ENCODE measurements around the gene LMX1A.
A peak's percentile ranks its signal among the peaks of the same experiment; 100 is the strongest.

Gene LMX1A

DNA sequence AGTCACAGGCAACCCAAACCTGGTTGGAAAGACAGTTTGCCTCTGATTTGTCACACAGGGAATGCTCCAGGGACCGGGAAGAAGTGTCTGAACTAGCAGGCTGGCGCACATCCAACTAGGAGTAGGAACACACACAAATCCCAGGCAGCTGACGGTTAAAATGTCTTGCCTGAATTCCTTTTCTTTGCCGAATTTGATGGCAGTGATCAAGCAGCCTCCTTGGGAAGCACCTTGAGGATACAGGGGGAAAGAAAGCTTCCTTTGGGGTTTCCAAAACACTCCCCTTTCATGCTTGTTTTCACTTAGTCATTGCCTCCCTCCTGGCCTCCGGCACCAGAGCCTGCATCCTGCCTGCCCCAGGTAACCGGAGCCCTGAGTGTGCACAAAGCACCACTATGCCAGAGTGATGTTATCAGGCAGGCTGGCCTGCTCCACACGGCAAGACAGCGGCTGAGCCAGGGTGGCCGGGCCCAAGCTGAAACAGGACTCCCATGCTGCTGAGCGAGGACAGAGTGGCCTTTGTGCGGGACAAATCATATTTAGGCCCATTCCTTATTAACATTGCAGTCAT lies 193.8 kb downstream of the LMX1A start:
- peak; percentile 3 for DNase-seq (ENCODE audit: low read depth)

DNA sequence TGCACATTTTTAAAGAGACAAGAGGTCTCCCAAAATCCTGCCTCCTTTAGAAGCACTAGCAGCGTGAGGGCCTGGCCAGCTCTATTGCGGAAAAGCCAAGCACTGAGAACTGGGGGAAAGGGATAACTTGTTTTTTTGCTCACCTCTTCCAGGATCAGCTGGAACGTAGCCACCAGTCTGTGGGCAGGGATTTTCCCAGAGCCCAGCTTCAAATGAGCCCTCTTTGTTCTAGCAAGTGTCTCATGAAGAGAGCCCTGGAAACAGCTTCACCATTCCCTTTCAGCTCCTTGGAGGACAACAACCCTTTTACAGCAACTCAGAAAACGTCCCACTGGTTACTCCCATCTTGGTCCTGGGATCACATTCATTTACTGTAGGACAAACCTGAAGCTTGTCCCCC lies 195.4 kb downstream of the LMX1A start:
- DNase-seq (ENCODE audit: low read depth): no peak

DNA sequence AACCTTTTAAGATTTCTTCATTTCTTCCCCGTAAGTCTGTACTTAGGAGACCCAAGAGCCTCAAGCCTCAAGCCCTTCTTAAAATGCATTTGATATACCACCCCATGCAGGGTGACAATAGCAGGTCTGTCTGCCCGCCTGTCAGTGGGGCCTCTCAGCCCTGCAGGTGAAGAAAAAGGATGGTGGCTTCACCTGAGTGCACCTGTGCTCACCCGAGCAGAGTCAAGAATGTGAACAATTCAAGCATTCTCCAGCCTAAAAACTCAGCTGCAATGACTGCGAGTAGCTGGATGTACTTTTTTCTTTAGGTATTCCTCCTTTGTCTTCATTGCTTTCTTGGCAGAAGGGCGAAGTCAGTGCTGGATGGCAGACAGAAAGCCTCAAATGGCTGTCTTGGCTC lies 203.3 kb downstream of the LMX1A start:
- DNase-seq (ENCODE audit: low read depth): no peak

DNA sequence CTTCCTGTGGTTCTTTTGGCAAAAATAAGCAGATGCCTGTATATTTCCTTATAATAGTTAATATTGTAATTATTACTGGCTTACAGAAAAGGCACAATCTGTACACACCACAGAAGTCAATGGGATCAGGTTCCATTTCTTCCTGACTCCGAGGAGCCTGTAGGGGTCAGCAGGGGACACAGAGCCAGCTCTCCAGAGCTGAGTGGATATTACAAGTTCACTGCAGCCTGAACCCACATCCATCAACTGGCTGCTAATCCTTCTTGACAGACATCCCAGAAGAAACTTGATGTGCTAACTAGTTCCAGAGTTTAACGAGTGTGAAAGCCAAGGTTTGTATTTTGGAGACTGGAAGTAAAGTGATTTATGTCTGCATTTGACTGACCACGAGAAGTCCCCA lies 203.8 kb downstream of the LMX1A start:
- DNase-seq (ENCODE audit: low read depth): no peak

DNA sequence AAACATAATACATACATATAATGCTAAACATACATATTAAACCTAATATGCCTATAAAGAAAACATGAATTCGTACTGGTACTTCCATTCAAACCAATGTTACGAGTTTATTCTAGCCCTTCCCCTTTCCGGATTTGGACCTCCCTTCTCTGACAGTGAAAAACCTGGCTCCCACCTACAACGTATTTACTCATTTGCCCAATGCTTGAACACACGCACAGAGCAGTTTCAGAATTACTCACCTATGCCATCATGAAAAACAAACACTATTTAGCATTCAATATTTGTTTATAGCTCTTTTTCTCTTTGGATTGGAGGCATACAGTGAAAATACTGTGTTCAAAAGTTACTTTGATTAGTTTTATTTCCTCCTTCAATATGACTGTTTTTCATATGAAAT lies 204.4 kb downstream of the LMX1A start:
- no peak for DNase-seq (ENCODE audit: low read depth)

All from GM04504 (cell line).